ENCODE results near the gene PNRC1.

DNA sequence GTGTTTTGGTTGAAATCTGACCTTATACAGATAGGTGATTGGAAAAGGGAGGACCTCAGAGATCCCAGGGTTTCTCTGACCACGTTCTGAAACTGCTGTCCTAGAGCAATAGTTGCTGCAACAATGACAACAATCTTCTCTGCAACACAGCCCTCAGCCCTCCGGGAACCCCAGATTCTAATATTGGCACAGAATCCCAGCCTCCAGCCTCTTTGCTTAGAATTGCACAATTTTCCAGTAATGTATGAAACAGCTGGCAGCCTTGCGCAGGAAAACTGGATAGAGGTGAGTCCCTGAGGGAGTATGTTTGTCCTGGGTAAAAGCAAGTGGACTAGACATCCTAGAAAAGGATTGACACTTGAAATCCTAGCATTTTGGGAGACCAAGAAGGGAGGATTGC is 30.4 kb upstream of the PNRC1 start:
- TF ChIP-seq, protein P1, sequence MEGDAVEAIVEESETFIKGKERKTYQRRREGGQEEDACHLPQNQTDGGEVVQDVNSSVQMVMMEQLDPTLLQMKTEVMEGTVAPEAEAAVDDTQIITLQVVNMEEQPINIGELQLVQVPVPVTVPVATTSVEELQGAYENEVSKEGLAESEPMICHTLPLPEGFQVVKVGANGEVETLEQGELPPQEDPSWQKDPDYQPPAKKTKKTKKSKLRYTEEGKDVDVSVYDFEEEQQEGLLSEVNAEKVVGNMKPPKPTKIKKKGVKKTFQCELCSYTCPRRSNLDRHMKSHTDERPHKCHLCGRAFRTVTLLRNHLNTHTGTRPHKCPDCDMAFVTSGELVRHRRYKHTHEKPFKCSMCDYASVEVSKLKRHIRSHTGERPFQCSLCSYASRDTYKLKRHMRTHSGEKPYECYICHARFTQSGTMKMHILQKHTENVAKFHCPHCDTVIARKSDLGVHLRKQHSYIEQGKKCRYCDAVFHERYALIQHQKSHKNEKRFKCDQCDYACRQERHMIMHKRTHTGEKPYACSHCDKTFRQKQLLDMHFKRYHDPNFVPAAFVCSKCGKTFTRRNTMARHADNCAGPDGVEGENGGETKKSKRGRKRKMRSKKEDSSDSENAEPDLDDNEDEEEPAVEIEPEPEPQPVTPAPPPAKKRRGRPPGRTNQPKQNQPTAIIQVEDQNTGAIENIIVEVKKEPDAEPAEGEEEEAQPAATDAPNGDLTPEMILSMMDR (IDR thresholded peaks at IDR 0.05; ENCODE audit: insufficient read depth, low read length) = no peak
- no peak for TF ChIP-seq POLR2AphosphoS5 (IDR thresholded peaks at IDR 0.05; ENCODE audit: low read depth)
- TF ChIP-seq, protein P2, sequence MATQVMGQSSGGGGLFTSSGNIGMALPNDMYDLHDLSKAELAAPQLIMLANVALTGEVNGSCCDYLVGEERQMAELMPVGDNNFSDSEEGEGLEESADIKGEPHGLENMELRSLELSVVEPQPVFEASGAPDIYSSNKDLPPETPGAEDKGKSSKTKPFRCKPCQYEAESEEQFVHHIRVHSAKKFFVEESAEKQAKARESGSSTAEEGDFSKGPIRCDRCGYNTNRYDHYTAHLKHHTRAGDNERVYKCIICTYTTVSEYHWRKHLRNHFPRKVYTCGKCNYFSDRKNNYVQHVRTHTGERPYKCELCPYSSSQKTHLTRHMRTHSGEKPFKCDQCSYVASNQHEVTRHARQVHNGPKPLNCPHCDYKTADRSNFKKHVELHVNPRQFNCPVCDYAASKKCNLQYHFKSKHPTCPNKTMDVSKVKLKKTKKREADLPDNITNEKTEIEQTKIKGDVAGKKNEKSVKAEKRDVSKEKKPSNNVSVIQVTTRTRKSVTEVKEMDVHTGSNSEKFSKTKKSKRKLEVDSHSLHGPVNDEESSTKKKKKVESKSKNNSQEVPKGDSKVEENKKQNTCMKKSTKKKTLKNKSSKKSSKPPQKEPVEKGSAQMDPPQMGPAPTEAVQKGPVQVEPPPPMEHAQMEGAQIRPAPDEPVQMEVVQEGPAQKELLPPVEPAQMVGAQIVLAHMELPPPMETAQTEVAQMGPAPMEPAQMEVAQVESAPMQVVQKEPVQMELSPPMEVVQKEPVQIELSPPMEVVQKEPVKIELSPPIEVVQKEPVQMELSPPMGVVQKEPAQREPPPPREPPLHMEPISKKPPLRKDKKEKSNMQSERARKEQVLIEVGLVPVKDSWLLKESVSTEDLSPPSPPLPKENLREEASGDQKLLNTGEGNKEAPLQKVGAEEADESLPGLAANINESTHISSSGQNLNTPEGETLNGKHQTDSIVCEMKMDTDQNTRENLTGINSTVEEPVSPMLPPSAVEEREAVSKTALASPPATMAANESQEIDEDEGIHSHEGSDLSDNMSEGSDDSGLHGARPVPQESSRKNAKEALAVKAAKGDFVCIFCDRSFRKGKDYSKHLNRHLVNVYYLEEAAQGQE (IDR thresholded peaks at IDR 0.05; ENCODE audit: insufficient replicate concordance, low read depth) = no peak
- TF ChIP-seq GABPA (IDR thresholded peaks at IDR 0.05; ENCODE audit: low read depth) = no peak
- no peak for TF ChIP-seq SPI1 (IDR thresholded peaks at IDR 0.05; ENCODE audit: borderline replicate concordance, low read depth)

Data from HL-60 (cell line).